Activated CD4-positive, alpha-beta T cell treated with anti-CD3 and anti-CD28 coated beads for 1 hour (primary cell): ENCODE measurements around the gene SLC25A1.

Experiments
- DNase-seq: peaks from one replicate; pipeline ENCODE4 v3.0.0-alpha.2; 2020

Gene SLC25A1

GRCh38 chr22:19178657-19179496 lies at the start of gene SLC25A1:
Gene SLC25A1 (minus strand): TSS chr22:19178736. CDS start chr22:19178673, 63 bp downstream.
- DNase-seq: peak; percentile 65

- DNase-seq: no peak
Observed at GRCh38 chr22:19228179-19228578, 49.6 kb upstream of the SLC25A1 start.

GRCh38 chr22:19226428-19226827 lies 47.9 kb upstream of the SLC25A1 start:
- no peak for DNase-seq

- no peak for DNase-seq
Observed at GRCh38 chr22:19225560-19225959, 47.0 kb upstream of the SLC25A1 start.

- DNase-seq: no peak
Observed at GRCh38 chr22:19224985-19225384, 46.4 kb upstream of the SLC25A1 start.

- DNase-seq: no peak
Observed at GRCh38 chr22:19224557-19224956, 46.0 kb upstream of the SLC25A1 start.

GRCh38 chr22:19223617-19224016 lies 45.1 kb upstream of the SLC25A1 start:
- DNase-seq: no peak

- DNase-seq: no peak
Observed at GRCh38 chr22:19223110-19223509, 44.6 kb upstream of the SLC25A1 start.

GRCh38 chr22:19222242-19223005 lies 43.9 kb upstream of the SLC25A1 start:
- DNase-seq: no peak

GRCh38 chr22:19220867-19221266 lies 42.3 kb upstream of the SLC25A1 start:
- DNase-seq: no peak

- no peak for DNase-seq
Observed at GRCh38 chr22:19218541-19219233, 40.2 kb upstream of the SLC25A1 start.

- DNase-seq: no peak
Observed at GRCh38 chr22:19216579-19216978, 38.0 kb upstream of the SLC25A1 start.

- no peak for DNase-seq
Observed at GRCh38 chr22:19215360-19215759, 36.8 kb upstream of the SLC25A1 start.

GRCh38 chr22:19214078-19214473 lies 35.5 kb upstream of the SLC25A1 start:
- DNase-seq: no peak

- DNase-seq: no peak
Observed at GRCh38 chr22:19213442-19214077, 35.0 kb upstream of the SLC25A1 start.

GRCh38 chr22:19213001-19213400 lies 34.5 kb upstream of the SLC25A1 start:
- no peak for DNase-seq

GRCh38 chr22:19212302-19212870 lies 33.9 kb upstream of the SLC25A1 start:
- no peak for DNase-seq

GRCh38 chr22:19210188-19210587 lies 31.7 kb upstream of the SLC25A1 start:
- DNase-seq: no peak

- no peak for DNase-seq
Observed at GRCh38 chr22:19208287-19208847, 29.8 kb upstream of the SLC25A1 start.

GRCh38 chr22:19207884-19208283 lies 29.3 kb upstream of the SLC25A1 start:
- DNase-seq: no peak

GRCh38 chr22:19207401-19207808 lies 28.9 kb upstream of the SLC25A1 start:
- no peak for DNase-seq

GRCh38 chr22:19206287-19206686 lies 27.8 kb upstream of the SLC25A1 start:
- DNase-seq: no peak
